ENCODE results near the gene UGT2A1.

UGT2A1 gene

DNA sequence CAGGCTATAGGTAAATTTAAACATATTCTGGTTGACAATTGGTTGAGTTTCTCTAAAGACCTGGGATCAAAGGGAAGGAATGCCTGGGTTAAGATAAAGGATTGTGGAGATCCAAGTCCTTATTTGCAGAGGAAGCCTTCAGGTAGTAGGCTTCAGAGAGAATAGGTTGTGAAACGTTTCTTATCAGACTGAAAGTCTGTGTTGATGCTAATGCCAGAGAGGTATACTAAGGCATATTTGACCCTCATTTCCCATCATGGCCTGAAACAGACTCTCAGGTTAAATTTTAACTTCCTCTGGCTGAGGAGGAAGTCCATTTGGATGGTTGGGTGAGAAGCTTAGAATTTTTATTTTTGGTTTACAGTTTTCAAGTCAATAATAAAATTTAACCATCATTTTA, 61.7 kb downstream of the UGT2A1 start:
- DNase-seq: no peak

DNA sequence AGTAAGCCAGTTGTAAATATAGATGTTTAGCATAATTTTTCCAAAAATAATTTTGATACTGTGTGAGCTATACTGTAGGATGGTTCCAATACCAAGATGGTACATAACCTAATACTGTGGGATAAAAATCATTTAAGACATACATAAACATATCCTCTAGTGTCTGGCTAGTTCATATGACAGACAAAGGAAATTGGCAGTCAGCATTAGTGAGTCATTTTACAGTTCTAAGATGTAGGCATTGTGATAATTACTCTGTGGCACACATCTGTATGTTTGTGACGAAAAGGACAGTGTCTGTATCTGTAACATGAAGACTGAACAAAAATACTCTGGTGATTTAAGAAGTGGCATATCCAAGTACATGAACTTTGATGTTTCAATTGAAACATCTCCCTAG, 63.2 kb downstream of the UGT2A1 start:
- no peak for DNase-seq

DNA sequence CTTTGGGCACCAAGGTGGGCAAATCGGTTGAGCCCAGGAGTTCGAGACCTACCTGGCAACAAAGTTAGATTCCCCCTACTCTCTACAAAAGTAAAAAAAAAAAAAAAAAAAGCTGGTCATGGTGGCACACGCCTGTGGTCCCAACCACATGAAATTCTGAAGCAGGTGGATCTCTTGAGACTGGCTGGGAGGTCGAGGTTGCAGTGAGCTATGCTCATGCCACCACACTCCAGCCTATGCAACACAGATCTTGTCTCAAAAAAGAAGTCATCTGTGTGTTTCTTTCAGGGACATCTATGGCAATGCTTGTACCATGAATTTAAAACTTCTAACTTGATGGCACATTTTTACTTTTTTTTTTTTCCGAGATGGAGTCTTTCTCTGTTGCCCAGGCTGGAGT, 68.9 kb downstream of the UGT2A1 start:
- DNase-seq: no peak

DNA sequence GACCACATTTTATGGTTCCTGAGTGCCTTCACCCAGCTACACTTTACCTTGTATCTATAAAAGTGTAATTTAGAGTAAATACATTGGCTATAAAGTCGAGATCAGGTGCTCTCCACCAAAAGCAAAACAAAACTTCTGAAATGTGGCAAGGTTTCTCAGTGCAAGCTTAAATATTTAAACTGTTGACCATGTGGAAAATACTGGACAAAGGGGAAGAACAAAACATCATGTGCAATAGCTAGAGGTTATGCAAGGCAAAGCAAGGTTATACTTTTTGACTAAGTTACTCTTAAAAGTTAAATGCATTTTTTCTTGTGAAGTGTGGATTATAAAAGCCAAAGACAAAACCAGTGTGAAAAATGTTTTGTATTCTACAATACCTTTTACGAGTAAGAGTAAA, 69.5 kb downstream of the UGT2A1 start:
- no peak for DNase-seq

DNA sequence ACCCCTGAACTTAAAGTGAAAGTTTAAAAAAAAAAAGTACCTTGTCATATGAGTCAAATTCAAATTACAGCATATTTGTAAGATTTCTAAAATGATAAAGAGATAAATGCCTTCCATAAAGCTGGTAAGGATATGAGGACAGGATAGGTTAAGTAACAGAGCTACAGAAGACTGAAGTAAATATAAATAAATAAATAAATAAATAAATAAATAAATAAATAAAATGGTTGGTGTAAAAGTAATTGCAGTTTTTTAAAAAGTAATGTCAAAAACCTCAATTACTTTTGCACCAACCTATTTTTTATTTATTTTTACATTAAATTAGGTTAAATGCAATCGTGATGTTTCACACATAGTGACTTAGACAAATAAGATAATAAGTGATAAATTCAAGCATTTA, 75.8 kb downstream of the UGT2A1 start:
- DNase-seq: no peak

DNA sequence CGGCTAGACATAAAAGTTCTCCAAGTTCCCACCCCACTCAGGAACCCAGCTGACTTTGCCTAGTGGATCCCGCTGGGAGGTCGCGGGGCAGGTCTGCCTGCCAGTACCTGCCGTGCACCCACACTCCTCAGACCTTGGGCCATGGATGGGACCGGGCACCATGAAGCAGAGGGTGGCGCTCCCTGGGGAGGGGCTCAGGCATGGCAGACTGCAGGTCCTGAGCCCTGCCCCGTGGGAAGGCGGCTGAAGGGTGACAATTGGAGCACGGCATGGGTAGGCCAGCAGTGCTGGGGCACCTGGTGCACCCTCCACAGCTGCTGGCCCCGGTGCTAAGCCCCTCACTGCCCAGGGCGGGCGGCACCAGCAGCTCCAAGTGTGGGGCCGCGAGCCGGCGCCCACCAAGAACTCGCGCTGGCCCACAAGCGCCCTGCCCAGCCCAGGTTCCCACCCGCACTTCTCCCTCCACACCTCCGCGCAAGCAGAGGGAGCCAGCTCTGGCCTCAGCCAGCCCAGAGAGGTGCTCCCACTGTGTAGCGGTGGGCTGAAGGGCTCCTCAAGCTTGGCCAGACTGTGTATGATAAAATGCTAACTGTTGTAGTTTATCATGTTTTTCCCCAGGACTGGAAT, 76.7 kb downstream of the UGT2A1 start:
- no peak for DNase-seq

DNA sequence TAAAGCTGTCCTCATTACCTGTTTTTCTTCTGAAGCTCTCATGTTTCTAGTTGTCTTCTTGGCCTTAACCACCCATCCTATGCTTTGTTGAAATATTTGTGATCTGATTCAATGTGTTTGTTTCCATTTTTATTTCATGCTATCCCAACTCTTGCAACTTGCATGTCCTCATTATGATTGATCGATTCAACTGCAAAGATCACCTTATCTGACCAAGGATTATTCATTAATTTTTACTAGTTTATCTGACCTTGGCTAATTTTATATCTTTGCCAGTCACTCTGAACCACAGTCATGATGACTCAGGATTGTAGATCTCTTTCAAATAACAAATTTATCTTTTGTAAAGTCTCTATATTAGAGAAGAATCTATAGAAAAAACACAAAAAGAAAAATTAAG, 84.3 kb downstream of the UGT2A1 start:
- DNase-seq: no peak

DNA sequence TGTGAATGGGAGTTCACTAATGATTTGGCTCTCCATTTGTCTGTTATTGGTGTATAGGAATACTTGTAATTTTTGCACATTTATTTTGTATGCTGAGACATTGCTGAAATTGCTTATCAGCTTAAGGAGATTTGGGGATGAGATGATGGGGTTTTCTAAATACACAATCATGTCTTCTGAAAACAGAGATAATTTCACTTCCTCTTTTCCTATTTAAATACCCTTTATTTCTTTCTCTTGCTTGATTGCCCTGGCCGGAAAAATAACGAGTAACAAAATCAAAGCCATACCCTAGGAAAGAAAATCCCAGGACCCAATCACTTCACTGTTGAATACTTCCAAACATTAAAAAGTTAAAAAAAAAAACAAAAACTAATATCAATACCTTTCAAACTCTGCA, 89.6 kb downstream of the UGT2A1 start:
- no peak for DNase-seq

DNA sequence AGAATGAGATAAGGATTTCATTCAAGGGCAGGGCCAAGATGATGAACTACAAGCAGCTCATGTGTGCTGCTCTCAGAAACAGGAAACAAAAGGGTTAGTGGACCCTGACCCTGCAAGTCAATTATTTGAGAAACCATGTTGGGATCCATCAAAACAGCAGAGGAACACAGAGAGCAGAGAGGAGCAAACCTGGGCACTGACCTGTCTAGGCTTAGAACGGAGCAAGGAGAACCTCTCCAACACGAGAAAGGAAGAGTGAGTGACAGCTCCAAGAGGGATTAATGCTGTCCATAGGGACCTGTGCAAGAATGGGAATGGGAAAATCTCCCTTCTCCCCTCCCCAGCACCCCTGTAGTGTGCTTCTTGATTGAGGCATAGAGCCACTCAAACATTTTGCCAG, 103.4 kb downstream of the UGT2A1 start:
- no peak for DNase-seq

DNA sequence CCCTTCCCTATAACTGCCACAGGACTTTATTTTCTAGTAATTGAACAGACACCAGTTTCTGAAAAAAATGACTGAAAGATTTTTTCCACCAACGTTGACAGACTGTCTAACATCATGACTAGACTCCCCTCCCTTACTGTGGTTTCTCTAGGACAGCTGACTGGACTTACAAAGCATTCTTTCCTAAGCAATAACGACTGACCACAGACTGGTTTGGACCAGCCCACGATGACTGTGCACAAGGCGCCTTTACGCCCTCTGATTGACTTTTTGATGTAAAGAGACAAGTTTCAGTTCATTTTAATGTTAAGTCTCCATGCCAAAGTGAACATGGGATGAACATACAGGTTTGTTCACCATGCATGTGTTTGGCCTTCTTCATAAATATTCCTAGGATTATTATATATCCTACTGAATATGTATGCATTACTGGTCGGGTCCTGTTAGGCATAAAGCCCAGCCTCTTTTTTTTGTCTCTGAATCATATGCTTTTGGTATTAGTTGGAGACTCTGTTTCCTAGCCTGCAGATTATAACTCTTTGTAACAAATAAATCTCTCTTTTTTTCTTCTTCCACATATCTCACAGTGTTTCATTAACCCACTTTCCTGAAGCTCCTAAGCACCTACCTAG, 106.8 kb downstream of the UGT2A1 start:
- DNase-seq: no peak

All from amygdala (tissue), 56 donors.